ENCODE results near the gene CHD6.

CHD6 gene

GRCh38 chr20:41424546-41424945, 193.6 kb downstream of the CHD6 start:
- DNase-seq (ENCODE audit: low spot score), result no peak

DNA sequence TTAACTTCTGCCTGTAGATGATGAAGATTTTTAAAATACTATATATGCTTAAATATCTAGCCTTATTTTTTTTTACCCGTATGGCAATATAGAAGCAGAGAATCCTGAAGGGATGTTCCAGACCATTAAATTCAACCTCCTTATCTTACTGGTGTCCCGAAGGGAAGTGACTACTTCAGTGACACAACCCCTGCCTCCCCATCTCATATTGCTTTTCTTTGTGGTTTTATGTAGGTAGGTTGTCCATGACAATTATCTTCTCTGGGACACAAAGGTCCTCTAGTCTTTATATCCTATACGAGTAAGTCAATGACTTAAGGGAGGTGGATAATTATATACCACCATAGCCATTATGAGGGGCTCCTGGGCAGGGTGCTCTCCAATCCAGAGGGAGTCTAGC, 194.2 kb downstream of the CHD6 start:
- DNase-seq (ENCODE audit: low spot score), result no peak

DNA sequence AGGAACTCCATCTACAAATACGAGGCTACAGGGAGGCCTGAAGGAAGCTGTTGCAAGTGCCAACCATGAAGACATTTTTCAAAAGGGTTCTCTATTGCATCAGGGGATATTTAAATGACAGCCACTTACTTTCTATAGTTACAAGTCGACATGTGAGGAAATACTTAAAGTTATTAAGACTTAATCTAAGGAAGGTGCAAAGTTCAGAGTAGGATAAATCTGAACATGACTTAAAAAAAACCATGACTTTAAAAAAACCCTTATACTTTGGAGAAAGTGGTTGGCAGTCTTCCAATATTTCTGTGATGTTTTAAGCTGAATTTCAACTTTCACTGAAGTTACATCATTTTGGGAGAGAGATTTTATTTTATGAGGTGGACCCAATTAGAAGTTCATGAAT, 195.2 kb downstream of the CHD6 start:
- DNase-seq (ENCODE audit: low spot score), result no peak

- DNase-seq (ENCODE audit: low spot score), result no peak
Measured at GRCh38 chr20:41418739-41419293, 199.4 kb downstream of the CHD6 start.

DNA sequence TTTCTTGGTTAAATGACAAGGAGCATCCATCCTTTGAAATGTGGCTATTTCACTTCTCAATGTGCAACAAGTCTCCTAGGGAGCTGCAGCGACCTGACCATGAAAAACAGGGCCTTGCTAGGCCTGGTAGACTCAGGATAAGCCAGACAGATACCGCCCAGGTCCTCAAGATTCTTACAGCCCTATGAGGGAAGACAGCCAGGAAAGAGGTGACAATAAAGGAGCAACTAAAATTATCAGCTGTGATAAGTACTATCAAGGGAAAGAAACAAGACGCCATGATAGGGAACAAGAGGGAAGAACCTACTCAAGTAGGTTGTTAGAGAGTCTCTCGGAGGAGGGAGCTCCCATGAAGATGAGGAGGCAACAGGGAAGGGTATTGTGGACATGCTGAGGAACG, 200.1 kb downstream of the CHD6 start:
- no peak for DNase-seq (ENCODE audit: low spot score)

DNA sequence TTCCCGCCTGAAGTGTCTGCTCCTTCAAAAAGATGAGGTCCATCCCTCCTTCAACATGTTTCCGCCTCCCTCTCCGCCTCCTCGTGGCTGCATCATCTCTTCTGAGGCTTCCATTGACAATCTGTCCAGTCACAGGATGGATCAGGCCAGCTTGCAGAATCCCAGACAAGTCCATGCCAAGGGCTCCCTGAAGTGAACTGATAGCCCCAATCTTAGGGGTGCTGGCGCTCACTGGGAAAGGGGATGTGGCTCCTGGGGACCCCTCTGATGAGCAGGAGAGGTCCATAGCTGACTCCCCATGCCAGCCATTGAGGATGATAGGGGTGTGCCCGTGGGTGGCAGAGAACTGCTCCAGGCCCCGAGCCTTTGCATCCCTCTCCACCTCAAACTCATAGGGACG, 203.0 kb downstream of the CHD6 start:
- no peak for DNase-seq (ENCODE audit: low spot score)

- DNase-seq (ENCODE audit: low spot score), result no peak
Measured at GRCh38 chr20:41413169-41413568, 205.0 kb downstream of the CHD6 start.

- DNase-seq (ENCODE audit: low spot score), result no peak
Measured at GRCh38 chr20:41412324-41413120, 205.7 kb downstream of the CHD6 start.

GRCh38 chr20:41411391-41411847, 206.8 kb downstream of the CHD6 start:
- no peak for DNase-seq (ENCODE audit: low spot score)

- DNase-seq (ENCODE audit: low spot score), result no peak
Measured at GRCh38 chr20:41408986-41409385, 209.2 kb downstream of the CHD6 start.

DNA sequence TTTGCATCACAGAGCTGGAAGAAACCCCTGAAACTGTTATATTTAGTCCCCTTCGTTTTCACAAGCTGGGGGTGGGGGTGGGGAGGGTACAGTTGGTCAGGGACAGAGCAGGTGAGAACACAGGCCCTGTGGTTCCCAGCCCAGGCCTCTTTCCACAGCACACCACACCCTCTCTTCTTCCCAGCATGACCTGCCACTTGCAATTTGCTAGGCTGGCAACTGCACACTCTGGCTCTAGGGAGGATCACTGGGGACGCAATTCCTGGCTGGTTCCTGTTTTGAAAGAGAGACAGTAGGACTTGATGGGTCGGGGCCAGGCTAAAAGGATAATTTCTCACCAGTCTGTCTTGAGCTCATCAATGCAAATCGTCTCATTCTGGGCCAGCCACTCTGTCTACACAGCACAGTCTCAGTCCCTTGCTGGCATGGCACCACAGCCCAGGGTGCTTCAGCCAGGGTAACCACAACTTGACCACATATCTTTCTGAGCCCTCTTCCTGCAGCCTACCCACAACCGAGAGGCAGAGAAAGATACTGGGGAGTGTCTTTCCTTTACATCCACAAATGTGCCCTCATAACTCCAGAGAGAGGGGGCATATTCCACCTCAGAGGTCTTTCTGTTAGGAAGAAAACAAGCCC, 209.9 kb downstream of the CHD6 start:
- no peak for DNase-seq (ENCODE audit: low spot score)

GRCh38 chr20:41407607-41408006, 210.6 kb downstream of the CHD6 start:
- DNase-seq (ENCODE audit: low spot score), result no peak

GRCh38 chr20:41406896-41407444, 211.2 kb downstream of the CHD6 start:
- DNase-seq (ENCODE audit: low spot score), result no peak

- no peak for DNase-seq (ENCODE audit: low spot score)
Measured at GRCh38 chr20:41406353-41406752, 211.8 kb downstream of the CHD6 start.

DNA sequence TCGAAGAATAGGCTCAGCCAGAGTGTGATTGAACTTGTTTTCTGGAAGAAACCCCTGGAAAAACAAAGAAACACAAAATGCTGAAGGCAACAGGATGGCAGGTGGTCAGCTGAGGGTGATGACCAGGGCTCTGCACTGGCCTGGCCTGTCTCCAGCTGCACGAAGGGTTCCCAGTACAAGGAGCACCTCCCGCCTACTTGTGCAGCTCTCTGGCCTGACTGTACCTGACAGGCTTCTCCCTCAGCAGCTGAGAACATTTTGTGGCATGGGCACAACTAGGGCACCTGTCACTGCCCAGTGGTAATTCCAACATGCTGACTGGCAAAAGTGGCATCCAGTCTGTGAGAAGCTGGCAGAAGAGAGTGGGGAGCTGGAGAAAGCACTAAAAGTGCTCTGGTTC, 212.7 kb downstream of the CHD6 start:
- DNase-seq (ENCODE audit: low spot score), result no peak

DNA sequence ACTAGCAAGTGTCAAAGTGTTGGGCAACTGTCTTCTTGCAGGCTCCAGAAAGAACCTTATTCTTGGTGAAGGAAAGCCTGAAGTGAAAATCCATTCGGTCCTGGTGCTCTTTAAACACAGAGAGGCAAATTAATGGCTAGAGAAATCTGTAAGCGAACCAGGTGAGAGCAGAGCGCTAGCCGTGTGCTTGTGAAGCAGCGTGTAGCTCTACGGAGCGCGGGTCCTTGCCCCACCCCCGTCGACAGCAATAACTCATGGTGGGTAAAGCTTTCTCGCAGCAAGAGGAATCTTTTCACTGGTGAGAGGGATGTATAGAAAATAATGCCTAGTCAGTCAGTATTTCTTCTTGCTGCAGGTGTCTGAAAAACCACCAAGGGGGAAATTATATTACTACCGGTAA, 214.6 kb downstream of the CHD6 start:
- no peak for DNase-seq (ENCODE audit: low spot score)

- DNase-seq (ENCODE audit: low spot score), result no peak
Measured at GRCh38 chr20:41398408-41398807, 219.8 kb downstream of the CHD6 start.

- no peak for DNase-seq (ENCODE audit: low spot score)
Measured at GRCh38 chr20:41395667-41396664, 222.2 kb downstream of the CHD6 start.

- no peak for DNase-seq (ENCODE audit: low spot score)
Measured at GRCh38 chr20:41394931-41395666, 223.1 kb downstream of the CHD6 start.

DNA sequence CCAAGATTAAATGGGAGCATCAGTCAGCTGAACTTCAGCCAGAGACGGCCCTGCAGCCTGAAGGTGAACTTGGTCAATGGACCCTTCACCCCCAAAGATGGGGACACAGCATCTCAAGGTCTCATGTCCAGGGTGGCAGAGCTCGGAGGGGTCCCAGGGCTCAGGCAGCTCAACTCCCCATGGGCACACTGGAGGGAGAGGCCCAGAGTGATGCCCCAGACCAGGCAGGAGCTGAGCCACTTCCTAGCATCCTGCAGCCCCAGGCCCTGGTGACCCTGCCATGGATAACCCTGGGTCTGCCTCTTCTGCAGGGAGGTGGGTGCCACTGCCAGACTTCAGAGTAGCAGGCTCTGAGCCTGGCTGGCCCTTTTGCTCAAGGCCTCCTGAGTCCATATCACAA, 224.1 kb downstream of the CHD6 start:
- no peak for DNase-seq (ENCODE audit: low spot score)

DNA sequence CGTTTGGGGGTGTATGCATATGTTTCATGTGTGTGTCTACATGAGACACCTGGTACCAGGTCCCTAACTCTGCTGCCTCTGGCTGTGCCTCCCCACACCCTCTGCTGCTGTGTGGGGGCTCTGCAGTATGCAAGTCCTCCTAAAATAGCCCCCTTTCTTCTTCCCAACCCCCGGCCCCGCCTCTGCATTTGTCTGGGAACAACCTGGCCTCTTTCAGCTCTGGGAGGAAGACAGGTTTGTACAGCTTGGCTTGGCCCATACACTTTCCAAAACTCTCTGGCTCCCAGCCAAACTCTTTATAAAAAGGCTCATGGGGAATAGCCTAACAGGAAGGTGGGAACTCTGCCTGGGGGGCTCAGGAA, 224.5 kb downstream of the CHD6 start:
- no peak for DNase-seq (ENCODE audit: low spot score)

Data from CD4-positive, alpha-beta T cell treated with Interleukin-15 for 4 hours (primary cell).